ENCODE data around the gene MPC2.

DNA sequence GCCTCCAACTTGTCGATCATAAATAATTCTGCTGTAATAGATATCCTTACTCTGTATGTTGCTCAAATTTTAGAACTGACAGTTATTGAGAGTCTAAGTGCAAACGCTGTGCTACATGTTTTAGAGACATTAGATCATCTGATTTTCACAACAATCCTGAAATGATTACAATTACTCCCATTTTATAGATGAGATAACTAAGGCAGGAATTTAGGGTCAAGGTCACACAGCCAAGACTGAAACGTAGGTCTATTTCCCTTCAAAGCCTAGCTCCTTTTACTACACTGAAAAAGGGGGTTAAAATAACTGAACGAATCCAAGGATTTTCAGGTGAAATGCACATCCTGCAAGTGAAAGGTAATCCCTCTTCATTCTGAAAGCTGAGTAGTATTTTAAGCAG is 3.1 kb downstream of the MPC2 start:
- TF ChIP-seq, protein P1, sequence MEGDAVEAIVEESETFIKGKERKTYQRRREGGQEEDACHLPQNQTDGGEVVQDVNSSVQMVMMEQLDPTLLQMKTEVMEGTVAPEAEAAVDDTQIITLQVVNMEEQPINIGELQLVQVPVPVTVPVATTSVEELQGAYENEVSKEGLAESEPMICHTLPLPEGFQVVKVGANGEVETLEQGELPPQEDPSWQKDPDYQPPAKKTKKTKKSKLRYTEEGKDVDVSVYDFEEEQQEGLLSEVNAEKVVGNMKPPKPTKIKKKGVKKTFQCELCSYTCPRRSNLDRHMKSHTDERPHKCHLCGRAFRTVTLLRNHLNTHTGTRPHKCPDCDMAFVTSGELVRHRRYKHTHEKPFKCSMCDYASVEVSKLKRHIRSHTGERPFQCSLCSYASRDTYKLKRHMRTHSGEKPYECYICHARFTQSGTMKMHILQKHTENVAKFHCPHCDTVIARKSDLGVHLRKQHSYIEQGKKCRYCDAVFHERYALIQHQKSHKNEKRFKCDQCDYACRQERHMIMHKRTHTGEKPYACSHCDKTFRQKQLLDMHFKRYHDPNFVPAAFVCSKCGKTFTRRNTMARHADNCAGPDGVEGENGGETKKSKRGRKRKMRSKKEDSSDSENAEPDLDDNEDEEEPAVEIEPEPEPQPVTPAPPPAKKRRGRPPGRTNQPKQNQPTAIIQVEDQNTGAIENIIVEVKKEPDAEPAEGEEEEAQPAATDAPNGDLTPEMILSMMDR (IDR thresholded peaks at IDR 0.05) = no peak
- no peak for TF ChIP-seq POLR2A (IDR thresholded peaks at IDR 0.05)
- no peak for TF ChIP-seq EP300 (IDR thresholded peaks at IDR 0.05)
- TF ChIP-seq POLR2AphosphoS5 (IDR thresholded peaks at IDR 0.05) = no peak
